Smooth muscle cell (in vitro differentiated cells): ENCODE measurements around the gene CLCNKB. TPM values are rescaled to one million over a fixed set of nuclear protein-coding genes. Genes with fewer than 3 reads are reported as not detected.

Source experiments
- DNase-seq: peaks from one replicate; lab custom pipeline; 2025; ENCODE audit not compliant: unreplicated experiment; lab: John Stamatoyannopoulos, UW
- H2AFZ ChIP-seq: fragments of 200-600 bp; sonication (generic); 2 replicates; pipeline ENCODE4 v1.6.0; 2016; ENCODE audit warnings: antibody characterized with exemption, low read depth, mild to moderate bottlenecking
- H3F3A ChIP-seq: fragments of 200-600 bp; sonication (generic); 2 replicates; pipeline ENCODE4 v1.6.0; 2017; ENCODE audit warnings: antibody characterized with exemption, low read depth
- H3K27ac ChIP-seq: fragments of 200-600 bp; sonication (generic); 2 replicates; pipeline ENCODE4 v1.5.1; 2016; ENCODE audit warnings: low read depth, mild to moderate bottlenecking
- H3K27me3 ChIP-seq: fragments of 200-600 bp; sonication (generic); 2 replicates; pipeline ENCODE4 v1.6.1; 2016; ENCODE audit warnings: low read depth, mild to moderate bottlenecking
- H3K36me3 ChIP-seq: fragments of 200-600 bp; sonication (generic); 2 replicates; pipeline ENCODE4 v1.5.1; 2016; ENCODE audit warnings: low read depth
- H3K4me1 ChIP-seq: fragments of 200-600 bp; sonication (generic); 2 replicates; pipeline ENCODE4 v1.5.1; 2016; ENCODE audit warnings: low read depth
- H3K4me2 ChIP-seq: fragments of 200-600 bp; sonication (generic); 2 replicates; pipeline ENCODE4 v1.6.0; 2016; ENCODE audit warnings: mild to moderate bottlenecking
- H3K4me3 ChIP-seq: fragments of 200-600 bp; sonication (generic); 2 replicates; pipeline ENCODE4 v1.5.1; 2016; ENCODE audit warnings: mild to moderate bottlenecking
- H3K79me2 ChIP-seq: fragments of 200-600 bp; sonication (generic); 2 replicates; pipeline ENCODE4 v1.6.0; 2016; ENCODE audit warnings: low read depth, mild to moderate bottlenecking
- H3K9ac ChIP-seq: fragments of 200-600 bp; sonication (generic); 2 replicates; pipeline ENCODE4 v1.6.0; 2016; ENCODE audit warnings: low read depth
- H3K9me3 ChIP-seq: fragments of 200-600 bp; sonication (generic); replicated peaks from 2 replicates; pipeline ENCODE4 v1.5.1; 2016; ENCODE audit warnings: low read depth
- H4K20me1 ChIP-seq: fragments of 200-600 bp; sonication (generic); 2 replicates; pipeline ENCODE4 v1.6.0; 2016; ENCODE audit warnings: low read depth
- CTCF ChIP-seq: fragments of 200-600 bp; sonication (generic); IDR thresholded peaks from 2 replicates; pipeline ENCODE4 v1.5.1; 2017; ENCODE audit warnings: borderline replicate concordance, mild to moderate bottlenecking, antibody characterized with exemption; ENCODE audit not compliant: insufficient read depth, poor library complexity, severe bottlenecking
- WGBS: methylation state at CpG from one replicate; pipeline ENCODE4 v1.1.7; 2016; ENCODE audit warnings: low lambda C conversion rate; 5-methylcytosine and 5-hydroxymethylcytosine counted together
- polyA plus RNA-seq: library from polyadenylated mRNA; unstranded; fragments of >200 nt; fragmentation: Nextera tagmentation; extraction: Ambion mirVana; gene quantifications from 2 replicates; pipeline ENCODE4 v1.2.1, GENCODE V29; 2016
- total RNA-seq: library from RNA; depleted of rRNA; stranded (reverse); fragments of >200 nt; gene quantifications from 2 replicates; pipeline ENCODE4 v1.2.3, GENCODE V29; 2014

Gene CLCNKB
- total and polyA plus RNA-seq, 2 experiments from 2014 or later = 0.76 to 0.86 TPM

- H4K20me1 ChIP-seq = no peaks in the 10 kb centered on the region
- H3K4me3 ChIP-seq = peak overlapping the region; percentile 51
- no peaks in the 10 kb centered on the region for H3K36me3 ChIP-seq
- no peaks in the 10 kb centered on the region for H3F3A ChIP-seq
- H3K9ac ChIP-seq = peak overlapping the region; percentile 91
- no peaks in the 10 kb centered on the region for H3K9me3 ChIP-seq
- H3K27ac ChIP-seq = peak overlapping the region; percentile 84
- peaks cover 6% of the 10 kb centered on the region for H3K4me1 ChIP-seq
- H2AFZ ChIP-seq = no peak overlapping the region
- DNase-seq = peak; percentile 71
- H3K79me2 ChIP-seq = no peaks in the 10 kb centered on the region
- WGBS = 11% methylated on average over 14 of the region's 36 CpGs
- no peak for TF ChIP-seq CTCF
- H3K4me2 ChIP-seq = peak overlapping the region; percentile 91
- H3K27me3 ChIP-seq = no peaks in the 10 kb centered on the region
Measured at GRCh38 chr1:16012590-16013219, 30.9 kb upstream of the CLCNKB start.

GRCh38 chr1:16013220-16013907 is 30.2 kb upstream of the CLCNKB start:
- H3K4me1 ChIP-seq = peaks cover 8% of the 10 kb centered on the region
- H3K9ac ChIP-seq = peak overlapping the region; percentile 91
- DNase-seq = peak; percentile 71
- no peak for TF ChIP-seq CTCF
- H3K4me3 ChIP-seq = peak overlapping the region; percentile 51
- H4K20me1 ChIP-seq = no peaks in the 10 kb centered on the region
- peak overlapping the region; percentile 91 for H3K4me2 ChIP-seq
- H3K9me3 ChIP-seq = no peaks in the 10 kb centered on the region
- WGBS = 29% methylated on average over 22 of the region's 28 CpGs
- H3K36me3 ChIP-seq = no peaks in the 10 kb centered on the region
- H3F3A ChIP-seq = no peaks in the 10 kb centered on the region
- no peaks in the 10 kb centered on the region for H3K27me3 ChIP-seq
- no peak overlapping the region for H2AFZ ChIP-seq
- no peaks in the 10 kb centered on the region for H3K79me2 ChIP-seq
- peak overlapping the region; percentile 84 for H3K27ac ChIP-seq

- H3K4me1 ChIP-seq = peaks cover 14% of the 10 kb centered on the region
- no peaks in the 10 kb centered on the region for H3K9me3 ChIP-seq
- H3F3A ChIP-seq = no peaks in the 10 kb centered on the region
- 63% methylated on average over 4 of the region's 4 CpGs for WGBS
- no peak for TF ChIP-seq CTCF
- H3K36me3 ChIP-seq = no peaks in the 10 kb centered on the region
- no peak overlapping the region for H2AFZ ChIP-seq
- H3K27ac ChIP-seq = peak overlapping the region; percentile 84
- peak overlapping the region; percentile 91 for H3K4me2 ChIP-seq
- H4K20me1 ChIP-seq = no peaks in the 10 kb centered on the region
- H3K27me3 ChIP-seq = no peaks in the 10 kb centered on the region
- H3K79me2 ChIP-seq = no peaks in the 10 kb centered on the region
- H3K4me3 ChIP-seq = no peak overlapping the region
- peak overlapping the region; percentile 28 for H3K9ac ChIP-seq
- no peak for DNase-seq
Measured at GRCh38 chr1:16013908-16014258, 29.7 kb upstream of the CLCNKB start.
